HG02938 (cell line): ENCODE measurements around the gene AFF3.

ENCODE experiments used
- ATAC-seq: cut with Tn5 transposase; IDR thresholded peaks from one replicate; pipeline ENCODE4 v1.9.1; 2021; ENCODE audit warnings: mild to moderate bottlenecking, moderate library complexity; ENCODE audit not compliant: unreplicated experiment

AFF3 gene

DNA sequence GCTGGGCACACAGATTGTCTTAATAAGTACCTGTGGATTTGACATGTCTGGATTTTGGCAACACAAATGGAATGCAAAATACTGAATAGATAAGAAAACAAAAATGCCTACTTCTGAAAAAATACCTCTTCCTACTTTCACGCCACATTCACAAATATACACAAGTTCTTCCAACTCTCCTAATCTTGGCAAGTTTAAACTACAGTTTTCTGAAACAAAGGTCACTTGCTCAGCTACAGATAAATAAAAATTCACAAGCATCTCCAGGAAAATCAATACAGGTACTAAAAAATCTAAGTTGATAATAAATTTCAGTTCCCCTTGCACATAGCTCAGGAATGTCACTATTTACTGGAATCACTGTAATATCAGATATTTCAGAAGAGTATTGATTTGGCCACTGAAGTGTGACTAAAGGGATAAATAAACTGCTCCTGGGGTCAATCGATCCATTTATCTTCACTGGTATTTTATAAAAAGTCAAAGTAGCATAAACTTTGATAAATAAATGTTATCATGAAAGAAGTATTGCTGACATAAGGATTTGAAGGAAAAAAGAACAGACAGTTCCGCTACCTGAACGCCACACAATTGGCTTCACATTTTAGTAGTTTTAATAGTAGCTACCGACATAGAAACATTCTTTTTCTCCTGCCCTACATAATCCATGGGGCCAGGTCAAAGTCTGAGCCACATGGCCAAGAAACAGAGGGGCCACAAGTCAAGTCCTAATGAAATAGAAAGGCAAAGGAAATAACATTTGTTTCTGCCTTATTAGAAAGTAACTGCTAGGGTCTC, 243.1 kb downstream of the AFF3 start:
- ATAC-seq: no peak

DNA sequence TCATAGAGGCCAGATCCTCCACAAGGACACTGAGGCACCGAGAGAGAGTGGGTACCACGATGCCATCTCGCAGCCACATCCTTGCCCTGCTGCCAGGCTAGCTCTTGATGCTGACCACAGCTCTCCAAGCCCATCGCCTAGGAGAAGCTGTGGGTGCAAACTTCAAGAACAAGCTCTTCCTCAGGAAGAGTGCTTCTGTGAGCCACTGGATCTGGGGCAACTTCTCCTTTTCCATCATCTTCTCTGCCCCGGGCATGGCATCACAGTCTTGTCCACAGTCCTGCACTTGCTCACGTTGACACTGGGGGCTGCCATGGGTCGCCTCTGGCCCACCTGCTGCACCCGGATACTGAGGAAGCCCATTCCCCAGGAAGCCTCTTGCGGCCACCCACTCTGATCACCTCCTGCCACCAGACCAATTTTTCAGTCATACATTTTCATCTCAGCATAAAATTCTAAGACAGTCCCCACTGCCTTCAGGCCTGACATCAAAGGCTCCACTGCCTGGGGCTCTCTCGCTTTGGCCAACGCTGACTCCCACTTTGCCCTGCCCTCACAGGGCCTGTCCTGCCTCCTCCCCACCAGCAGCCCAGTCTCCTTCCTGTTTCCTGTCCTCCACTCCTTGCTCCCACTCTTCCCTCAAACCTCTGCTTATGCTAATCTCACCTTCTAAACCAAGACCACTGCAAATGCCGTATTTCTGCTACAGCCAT, 243.9 kb downstream of the AFF3 start:
- no peak for ATAC-seq

DNA sequence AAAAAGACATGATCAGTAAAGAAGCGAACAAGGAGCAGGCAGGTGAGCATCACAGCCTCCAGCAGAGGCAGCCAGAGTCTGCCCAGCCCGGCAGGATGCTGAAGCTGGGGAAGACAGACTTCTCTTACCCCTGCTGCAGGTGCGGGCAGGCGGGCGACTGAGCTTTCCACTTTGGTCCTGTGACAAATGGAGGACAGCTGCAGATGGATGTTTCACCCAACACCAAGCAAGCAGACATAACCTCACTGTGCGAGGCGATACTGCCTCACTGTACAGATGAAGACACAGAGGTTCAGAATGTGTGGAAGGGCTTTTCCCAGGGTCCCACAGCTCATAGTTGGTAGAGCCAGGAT, 251.0 kb downstream of the AFF3 start:
- ATAC-seq: no peak

DNA sequence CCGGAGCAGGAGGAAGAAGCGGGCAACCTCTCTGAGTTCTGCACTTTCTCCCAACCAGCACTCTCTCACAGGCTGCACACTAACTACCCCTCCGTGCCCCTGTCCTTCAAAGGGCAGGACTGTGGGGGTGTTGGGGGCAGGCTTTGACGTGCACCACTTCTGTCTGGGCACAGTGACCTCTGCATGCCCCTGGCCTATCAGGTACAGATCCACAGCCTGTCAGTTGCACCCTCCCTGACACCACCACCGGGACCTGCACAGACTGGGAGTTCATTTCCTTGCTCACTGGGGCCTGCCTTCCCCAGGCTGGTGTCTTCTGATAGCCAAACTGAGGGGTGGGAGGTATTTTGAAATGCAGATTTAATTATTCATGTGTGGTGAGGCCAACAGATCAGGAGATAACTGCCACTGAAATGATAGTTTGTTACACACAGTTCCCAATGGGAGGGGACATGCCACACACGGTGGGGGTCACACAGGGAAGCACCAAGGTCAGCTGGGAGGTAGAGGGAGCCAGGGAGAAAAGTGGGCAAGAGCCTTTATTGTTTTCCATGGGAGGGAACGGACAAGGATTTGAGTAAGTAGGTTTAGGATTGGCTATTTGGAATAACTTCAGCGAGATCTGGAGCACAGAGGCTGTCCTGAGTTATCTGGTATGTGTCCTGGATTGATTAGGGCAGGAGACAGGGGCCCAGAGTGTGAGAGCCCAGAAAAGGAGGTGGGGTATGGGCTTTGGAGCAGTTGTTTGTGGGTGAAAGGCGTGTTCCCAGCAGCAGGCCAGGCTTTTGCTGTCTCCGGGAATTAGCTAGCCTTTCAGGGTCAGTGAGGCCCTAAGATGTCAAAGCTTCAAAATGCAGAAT, 251.6 kb downstream of the AFF3 start:
- ATAC-seq: no peak

DNA sequence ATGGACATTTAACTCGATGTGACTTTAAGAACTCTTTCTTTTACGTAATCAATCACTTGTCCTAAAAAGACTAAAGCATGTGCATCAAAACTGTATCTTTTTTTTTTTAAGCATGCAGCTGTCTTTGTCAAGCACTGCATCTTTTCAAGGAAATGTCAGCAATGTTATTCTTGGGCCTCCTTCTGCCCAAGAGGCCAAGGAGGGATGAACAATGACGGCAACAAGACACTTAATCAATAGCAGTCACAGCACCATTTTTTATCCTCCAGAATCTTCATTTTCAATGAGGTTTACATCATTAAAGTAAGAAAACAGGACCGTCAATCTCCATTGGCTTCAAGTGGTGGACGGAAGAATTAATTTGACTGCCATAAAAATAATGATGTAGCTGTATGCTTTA, 253.8 kb downstream of the AFF3 start:
- ATAC-seq: no peak

DNA sequence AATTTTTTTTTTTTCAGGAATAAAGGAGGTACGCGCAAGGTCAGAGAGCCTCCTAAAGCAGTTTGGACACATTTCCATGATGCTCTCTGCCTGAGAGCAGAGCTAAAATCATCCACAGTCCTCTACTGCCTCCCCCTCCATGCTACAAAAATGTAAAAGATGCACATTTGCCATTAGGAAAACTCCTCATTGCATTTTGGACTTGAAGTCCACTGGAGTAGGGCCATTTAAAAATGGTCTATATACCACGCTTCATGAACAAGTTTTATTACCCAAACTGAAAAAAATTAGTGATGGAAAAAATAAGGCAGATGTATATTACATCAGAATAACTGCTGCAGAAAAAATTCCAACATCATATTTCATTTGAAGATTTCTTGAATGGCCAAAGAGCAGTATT, 256.0 kb downstream of the AFF3 start:
- no peak for ATAC-seq

DNA sequence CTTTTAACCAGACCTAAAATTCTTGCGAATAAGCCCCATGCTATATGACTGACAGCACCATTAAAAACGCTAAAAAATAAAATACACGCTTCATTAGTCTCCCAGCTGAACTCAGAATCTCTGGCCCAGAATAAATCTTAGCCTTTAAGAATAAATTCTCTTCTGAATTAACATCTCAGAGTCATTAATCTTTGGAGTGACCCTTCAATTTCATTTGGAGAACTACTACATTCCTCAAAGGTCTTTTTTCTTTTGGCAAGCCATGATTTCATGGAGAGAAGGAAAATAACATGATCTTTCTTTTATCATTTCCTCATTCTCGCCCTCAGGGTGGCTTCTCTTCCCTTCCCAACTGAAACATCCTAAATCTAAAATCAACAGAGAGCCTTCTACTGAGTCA, 259.0 kb downstream of the AFF3 start:
- no peak for ATAC-seq

DNA sequence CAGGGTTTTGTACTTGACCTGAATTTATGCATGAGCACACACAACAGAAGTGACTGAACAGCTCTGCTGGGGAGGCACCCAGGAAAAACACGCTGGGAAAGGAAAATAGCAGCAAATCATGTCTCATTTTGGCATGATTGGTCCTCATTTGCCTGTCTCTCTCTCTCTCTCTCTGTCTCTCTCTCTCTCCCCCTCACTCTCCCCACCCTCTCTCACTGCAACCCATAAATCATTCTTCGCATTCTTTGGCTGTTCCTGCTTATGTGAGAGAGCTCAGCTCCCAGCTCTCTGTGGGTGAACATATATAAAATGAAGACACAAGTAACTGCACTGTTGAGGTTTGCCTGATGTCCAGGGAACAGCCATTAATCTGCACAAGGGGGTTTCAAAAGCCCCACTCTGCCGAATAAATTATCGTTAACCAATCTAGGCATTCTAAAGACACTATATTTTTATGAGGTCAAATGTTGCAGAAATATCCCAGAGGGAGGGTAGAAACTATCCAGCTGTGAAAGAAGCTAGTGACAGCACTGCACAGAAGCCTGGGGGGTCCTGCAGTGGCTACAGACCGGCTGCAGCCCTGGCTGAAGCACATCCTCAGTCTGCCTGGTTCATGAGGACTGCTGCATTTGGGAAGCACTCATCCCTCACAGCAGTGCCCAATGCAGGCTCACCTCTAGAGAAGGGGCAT, 260.3 kb downstream of the AFF3 start:
- ATAC-seq: no peak

DNA sequence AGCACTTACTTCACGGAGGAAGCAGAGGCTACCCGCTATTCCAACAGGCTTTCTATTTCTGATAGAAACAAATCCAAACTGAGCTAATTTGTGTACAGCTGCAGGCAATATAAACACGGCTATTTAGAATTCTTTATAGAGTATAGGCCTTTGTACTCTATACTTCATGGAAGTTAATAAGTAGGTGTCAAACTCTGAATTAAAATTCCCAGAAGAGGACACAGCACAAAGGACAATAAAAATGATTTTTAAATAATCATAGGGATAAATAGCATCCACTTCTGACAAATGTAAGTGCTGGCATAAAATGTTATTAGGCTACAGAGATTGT, 261.5 kb downstream of the AFF3 start:
- no peak for ATAC-seq

DNA sequence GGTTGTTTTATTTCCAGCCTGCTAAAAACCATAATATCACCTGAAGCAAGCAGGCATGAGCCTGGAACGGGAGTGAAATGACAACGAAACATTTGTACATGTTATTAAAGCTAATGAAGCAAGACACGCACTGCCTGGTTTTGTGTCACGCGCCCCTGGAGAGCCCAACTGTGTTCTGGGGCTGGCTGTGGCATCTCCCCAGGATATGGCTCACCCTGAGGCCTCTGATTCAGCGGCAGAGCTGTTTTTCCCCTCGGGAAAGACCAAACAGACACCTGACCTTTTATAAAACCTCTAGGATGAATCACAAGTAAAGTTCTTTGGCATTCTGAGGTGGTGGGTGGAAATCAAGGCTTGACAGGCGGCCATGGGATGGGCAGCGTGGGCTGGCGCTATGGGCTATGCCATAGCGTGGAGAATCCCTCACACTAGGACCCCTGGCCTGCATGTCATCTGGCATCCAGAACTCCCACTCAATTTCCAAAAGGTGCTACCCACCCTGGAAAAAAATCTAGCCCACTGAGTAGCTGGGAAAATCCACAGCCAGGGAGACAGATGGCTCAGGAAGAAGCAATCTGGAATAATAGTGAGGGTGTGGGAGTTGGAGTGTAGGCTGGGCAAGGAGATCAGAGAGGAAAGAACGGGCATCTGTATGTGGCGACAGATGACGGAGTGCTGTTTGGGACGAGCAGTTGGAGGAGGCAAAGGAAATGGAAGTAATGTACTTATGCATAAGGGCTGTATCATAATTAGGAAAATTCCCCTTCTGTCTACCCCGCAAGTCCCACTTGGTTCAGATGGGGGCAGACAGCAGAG, 262.0 kb downstream of the AFF3 start:
- ATAC-seq: no peak

DNA sequence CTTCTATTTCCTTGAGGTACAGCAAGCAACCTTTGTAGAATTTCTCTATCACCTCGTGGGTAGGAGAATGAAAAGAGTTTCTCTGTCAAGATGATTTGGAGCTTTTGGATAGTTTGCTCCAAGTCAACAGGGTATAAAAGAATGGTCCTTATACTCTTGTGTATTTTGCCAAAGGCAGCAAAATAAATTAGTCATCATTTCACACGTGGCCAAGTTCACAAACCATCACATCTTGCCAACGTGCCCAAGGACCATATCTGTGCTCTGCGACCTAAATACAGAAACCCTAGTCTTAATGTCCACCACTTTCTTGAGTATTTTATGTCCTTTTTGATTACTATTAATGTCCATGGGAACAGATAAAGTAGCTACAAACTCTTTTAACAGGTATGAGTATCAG, 262.9 kb downstream of the AFF3 start:
- no peak for ATAC-seq

DNA sequence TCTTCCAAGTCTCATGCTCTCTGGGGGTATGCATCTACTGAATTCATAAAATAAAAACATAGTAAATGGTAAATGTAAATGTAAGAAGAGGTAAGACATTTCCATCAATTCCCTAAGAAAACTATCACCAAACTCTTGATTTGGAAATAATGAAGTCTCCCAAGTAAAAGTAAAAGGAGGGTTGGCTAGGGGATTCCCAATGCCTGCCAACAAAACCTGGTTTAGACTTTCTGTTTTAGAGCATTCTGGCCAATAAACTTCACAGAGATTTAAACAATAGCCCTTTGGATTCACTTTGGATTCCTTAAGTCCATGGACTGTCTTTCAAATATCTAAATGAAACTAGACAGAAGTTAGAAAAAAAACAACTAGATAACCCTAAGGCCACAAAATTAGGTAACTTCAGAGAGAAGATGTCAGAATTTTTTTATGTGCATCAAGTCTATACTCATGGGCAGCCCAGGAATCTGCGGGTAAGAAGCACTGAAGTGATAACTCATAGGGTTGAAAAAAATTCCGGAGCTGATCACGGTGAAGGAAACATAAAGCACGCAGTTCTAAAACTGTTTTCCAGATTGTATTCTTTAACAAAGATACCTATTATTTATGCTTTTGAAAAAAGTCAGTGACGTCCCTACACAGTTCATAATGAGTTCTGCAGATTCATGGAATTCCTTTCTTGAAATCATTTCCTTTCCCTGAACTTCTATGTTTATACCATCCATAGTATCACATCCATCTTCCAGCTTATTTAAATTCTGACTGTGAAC, 263.6 kb downstream of the AFF3 start:
- no peak for ATAC-seq

DNA sequence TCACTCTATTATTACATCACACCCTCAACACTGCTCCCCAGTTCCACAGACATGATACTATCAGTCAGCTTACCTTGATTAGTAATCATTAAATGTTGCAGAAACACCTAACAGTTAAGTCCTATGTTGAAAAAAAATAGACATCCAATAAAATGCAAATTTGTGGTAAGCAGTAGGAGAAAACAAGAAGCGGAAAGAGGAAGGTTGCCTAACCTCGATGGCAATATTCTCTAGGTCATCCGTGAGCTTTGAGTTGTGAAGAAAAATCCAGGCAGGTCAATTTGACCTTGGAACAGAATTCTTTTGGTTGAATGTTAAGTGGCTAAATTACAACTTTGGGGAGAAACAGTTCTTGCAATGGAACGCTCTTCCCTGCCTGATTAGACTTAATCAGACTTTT, 264.4 kb downstream of the AFF3 start:
- ATAC-seq: no peak

DNA sequence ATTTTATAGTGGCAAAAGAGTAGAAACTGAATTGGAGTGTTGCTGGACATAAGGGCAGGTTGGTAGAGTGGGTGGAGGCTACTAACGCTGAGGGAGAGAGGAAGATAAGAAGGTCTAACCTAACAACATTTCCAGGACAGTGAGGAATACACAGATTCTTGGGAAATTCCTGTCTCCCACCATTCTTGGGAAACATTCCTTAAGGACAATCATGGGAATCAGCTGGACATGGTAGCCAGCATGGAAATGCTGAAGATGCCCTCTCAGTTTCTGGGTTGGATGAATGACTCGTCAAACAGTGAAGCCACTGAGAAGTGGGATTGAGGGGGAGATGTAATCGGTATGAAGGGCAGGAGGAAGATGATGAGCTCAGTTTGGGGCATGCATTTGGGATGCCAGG, 265.4 kb downstream of the AFF3 start:
- no peak for ATAC-seq

DNA sequence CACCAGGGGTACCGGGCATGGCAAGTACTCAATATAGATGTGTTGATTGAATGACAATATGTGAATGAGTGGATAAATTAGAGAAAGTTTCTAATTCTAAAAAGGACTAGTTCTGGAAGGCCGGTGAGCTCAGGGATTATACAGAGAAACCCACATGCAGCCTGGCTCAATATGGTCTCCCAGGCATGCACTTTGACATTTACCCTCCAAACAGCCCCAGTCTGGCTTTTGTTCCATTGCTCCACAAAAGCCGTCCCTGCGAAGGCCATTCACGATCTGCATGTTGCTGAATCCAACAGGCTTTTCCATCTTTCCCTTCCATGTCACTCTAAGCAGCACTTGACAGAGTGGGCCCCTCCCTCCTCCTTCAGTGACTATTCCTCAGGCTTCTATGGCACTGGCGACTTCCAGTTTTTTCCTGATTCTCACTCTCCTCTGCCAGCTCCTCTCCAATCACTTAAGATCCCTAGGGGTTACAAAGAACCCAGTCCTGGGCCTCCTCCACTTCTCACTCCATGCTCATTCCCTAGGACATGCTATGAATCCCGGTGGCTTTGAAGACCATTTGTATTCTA, 266.7 kb downstream of the AFF3 start:
- no peak for ATAC-seq

DNA sequence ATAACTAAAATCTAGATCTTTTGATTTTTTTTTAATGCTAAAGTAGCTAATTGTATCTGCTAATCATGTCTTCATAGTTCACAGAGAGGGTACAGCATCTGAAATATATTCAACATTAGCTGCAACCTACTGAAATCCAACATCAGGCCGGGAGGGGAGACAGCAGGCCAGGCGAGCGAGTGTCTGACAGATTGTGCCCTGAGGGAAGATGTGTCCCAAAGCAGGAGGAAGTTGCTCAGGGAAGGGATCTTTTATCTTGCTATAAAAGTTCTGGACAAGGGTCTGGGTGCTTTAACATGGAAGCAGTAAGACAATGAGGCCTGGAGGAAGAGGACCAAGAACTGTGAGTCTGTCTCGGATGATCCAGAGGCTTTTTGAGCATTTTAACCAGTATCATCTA, 274.1 kb downstream of the AFF3 start:
- ATAC-seq: no peak

DNA sequence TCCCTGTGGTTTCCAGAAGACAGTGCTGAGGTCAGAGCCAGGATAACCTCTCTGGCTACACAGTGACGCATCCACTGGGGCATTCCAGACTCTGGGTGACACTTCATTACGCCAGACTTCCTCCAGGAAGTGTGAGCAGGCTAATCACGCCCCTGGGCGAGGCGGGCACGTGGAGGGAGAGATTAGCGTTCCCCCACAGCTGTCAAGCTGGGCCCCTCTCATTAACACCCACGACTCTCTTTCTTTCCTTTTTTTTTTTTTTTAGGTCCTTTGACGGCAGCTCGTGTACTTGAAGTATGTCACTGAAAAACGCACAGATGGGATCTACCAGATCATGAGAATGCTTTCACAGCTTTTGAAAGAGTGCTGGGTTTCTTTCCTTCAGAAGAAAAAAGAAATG, 274.6 kb downstream of the AFF3 start:
- no peak for ATAC-seq

DNA sequence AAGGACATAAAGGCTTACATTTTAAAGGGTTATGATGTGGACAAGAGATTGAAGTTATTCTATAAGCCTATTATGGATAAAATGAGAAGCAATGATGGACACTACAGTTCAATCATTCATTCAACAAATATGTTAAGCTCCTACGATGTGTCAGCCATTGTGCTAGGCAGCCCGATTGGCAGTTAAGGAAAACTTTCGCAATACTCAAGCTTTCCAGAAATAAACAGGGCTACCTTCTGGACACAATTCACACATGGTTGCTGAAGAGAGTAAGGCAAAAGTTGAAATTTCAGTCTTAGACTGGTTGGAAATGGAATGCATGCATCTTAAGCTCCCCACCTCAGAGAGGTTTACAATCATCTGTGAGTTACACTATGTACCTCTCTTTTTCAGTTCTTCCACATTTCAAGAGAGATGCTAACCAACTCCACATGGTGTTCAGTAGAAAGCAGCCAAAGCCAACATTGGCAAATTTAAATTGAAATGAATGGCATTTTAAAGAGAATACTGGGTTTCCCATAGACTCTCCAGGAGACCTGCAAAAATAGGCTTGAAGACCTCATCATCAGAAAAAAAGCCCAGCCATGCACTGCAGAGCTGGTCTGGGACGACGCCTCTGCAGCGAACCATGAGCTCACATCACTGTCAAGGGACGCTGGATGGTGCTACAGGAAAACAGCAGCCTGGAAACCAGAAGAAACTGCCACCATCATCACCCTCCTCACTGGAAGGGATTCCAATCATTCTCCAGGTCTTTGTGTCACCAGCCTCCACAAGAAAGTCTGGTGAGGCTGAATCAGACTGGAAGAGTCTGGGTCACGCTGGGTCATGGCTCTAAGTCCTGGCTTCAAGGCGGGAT, 276.3 kb downstream of the AFF3 start:
- ATAC-seq: no peak
